ENCODE measurements around the gene PPFIA2. TPM values are rescaled to one million over a fixed set of nuclear protein-coding genes. Genes with fewer than 3 reads are reported as not detected.

PPFIA2 gene
- total RNA-seq, 4 donors from 2014 or later, result 2.0 to 6.6 (median 3.2) TPM; not detected in 1

DNA sequence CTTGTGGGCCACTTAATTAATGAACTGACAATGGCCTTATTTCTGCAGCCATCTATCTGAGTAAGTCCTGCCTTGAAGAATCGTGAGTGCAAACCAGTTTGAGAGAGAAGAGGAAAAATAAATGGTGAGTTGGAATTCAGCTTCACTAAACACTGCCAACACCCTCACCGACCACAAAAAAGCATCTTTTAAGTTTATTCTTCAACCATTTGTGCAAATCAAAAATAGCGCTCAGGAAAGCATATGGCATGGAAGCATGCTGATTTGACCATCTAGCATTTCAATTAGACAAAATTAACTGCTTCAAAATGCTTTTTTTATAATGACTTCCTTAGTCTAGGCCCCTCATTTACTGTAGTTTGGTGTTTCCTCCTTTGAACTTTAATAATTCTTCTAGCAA, 294.0 kb downstream of the PPFIA2 start:
- Histone ChIP-seq H3K27ac (no peak overlapping the region), H3K4me3 (no peak overlapping the region), H3K4me1 (no peaks in the 10 kb centered on the region), H3K9me3 (no peaks in the 10 kb centered on the region), H3K36me3 (no peaks in the 10 kb centered on the region), H3K27me3 (no peaks in the 10 kb centered on the region)
- TF ChIP-seq, protein P1, sequence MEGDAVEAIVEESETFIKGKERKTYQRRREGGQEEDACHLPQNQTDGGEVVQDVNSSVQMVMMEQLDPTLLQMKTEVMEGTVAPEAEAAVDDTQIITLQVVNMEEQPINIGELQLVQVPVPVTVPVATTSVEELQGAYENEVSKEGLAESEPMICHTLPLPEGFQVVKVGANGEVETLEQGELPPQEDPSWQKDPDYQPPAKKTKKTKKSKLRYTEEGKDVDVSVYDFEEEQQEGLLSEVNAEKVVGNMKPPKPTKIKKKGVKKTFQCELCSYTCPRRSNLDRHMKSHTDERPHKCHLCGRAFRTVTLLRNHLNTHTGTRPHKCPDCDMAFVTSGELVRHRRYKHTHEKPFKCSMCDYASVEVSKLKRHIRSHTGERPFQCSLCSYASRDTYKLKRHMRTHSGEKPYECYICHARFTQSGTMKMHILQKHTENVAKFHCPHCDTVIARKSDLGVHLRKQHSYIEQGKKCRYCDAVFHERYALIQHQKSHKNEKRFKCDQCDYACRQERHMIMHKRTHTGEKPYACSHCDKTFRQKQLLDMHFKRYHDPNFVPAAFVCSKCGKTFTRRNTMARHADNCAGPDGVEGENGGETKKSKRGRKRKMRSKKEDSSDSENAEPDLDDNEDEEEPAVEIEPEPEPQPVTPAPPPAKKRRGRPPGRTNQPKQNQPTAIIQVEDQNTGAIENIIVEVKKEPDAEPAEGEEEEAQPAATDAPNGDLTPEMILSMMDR (IDR thresholded peaks at IDR 0.05), result no peak
- no peak for TF ChIP-seq POLR2A (IDR thresholded peaks at IDR 0.05)
- DNase-seq, result no peak

DNA sequence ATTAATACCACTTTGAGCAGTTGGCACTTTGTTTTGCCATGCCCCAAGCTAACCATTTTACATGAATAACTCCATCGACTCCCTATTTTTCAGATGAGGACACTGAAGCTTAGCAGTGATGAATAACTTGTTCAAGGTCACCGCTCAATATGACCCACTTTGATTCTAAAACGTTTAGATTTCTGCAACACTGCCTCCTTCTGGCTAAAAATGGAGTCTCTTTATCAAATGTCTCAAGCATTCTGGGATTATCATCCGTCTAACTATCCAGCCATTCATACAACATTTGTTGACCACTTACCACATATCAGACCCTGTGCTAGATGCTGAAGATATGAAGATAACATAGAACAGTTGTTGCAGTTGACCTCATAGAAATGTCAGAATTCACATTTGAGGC, 298.0 kb downstream of the PPFIA2 start:
- Histone ChIP-seq H3K4me3 (no peak overlapping the region), H3K27me3 (no peaks in the 10 kb centered on the region), H3K36me3 (no peaks in the 10 kb centered on the region), H3K9me3 (no peaks in the 10 kb centered on the region), H3K27ac (no peak overlapping the region), H3K4me1 (no peaks in the 10 kb centered on the region)
- TF ChIP-seq, protein P1 (IDR thresholded peaks at IDR 0.05), result no peak
- no peak for TF ChIP-seq POLR2A (IDR thresholded peaks at IDR 0.05)
- no peak for DNase-seq

DNA sequence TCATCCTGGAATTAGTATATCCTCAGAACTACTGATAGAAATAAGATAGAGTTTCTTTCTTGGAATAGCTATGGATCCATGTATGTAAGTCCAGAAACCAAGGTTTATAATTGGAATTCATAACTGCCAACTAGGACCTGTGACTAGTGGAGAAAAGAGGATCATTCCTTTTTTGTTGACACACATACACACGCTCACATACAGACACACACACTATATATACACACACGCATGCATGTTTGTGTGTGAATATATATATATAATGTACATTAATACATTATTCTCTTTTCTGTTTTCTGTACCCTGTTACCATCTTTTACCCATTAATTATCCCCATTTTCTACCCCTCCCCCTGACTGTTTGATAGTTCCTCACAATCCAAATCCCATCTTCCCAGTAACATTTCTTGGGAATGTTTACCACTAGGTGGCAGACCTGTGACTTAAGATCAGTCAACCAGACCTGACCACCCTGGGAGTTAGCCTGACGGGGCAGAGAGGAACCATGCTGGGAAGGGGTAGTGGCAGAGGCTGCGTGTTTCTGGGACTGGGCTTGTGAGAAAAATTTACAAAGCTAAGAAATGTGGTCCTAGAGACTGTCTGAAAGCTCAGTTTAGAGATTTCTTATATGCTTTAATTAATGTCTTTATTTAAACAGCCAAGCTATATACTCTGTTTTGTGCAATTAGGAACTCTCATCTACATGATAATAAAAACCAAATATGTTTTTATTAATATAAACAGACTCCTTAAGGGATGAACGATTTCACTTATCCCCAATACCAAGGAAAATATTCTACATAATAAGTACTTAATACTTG, 308.0 kb downstream of the PPFIA2 start:
- DNase-seq, result no peak
- TF ChIP-seq, protein P1 (IDR thresholded peaks at IDR 0.05), result peak in 4 of 6 experiments; percentile 28 to 38 (median 30)
- TF ChIP-seq POLR2A (IDR thresholded peaks at IDR 0.05), result no peak
- no peaks in the 10 kb centered on the region for H3K4me1 ChIP-seq

DNA sequence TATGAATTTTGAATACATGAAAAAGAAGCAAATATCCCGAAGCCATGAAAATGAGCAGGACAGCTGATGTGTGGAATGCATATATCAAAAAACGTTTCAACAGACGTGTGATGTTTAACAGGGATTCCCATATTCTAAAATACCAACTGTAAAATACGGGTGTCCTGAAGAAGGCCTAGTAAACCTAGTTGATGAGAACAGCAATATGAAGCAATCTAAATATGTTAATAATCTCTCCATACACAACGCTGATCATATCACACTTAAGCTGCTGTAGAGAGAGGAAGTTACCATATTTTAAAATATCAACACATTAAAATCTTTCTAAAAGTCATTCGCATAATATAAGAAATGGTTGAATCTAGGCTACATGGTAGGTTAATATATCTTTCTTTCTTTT, 317.5 kb downstream of the PPFIA2 start:
- Histone ChIP-seq H3K36me3 (no peaks in the 10 kb centered on the region), H3K27ac (no peak overlapping the region), H3K4me3 (no peak overlapping the region), H3K27me3 (no peaks in the 10 kb centered on the region), H3K9me3 (no peaks in the 10 kb centered on the region), H3K4me1 (no peaks in the 10 kb centered on the region)
- no peak for DNase-seq
- TF ChIP-seq, protein P1 (IDR thresholded peaks at IDR 0.05), result no peak
- TF ChIP-seq POLR2A (IDR thresholded peaks at IDR 0.05), result no peak

More for the DNA sequence above, 308.0 kb downstream of the PPFIA2 start:
- Histone ChIP-seq H3K27me3 (no peaks in the 10 kb centered on the region), H3K36me3 (no peaks in the 10 kb centered on the region), H3K4me3 (no peak overlapping the region), H3K27ac (no peak overlapping the region), H3K9me3 (no peaks in the 10 kb centered on the region)

DNA sequence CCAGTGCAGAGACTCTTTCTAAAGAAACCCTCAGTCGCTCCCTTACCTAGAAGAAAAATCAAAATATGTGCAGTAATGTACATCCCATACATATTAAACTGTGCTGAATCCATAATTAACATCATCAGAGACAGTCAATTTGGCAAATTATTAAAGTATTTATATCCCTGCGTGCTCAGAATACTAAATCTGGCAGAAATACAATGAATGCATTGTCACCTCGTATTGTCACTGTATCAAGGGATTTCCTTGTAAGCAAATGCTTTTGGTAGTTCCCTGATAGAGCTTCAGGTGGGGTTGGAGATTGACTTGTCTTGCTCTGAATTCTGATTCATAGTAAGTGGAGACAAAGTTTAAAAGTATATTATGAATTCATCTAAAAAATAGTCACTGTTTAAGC, 319.1 kb downstream of the PPFIA2 start:
- Histone ChIP-seq H3K4me3 (no peak overlapping the region), H3K4me1 (no peaks in the 10 kb centered on the region), H3K27me3 (no peaks in the 10 kb centered on the region), H3K27ac (no peak overlapping the region), H3K9me3 (no peaks in the 10 kb centered on the region), H3K36me3 (no peaks in the 10 kb centered on the region)
- no peak for DNase-seq
- TF ChIP-seq, protein P1 (IDR thresholded peaks at IDR 0.05), result no peak
- TF ChIP-seq POLR2A (IDR thresholded peaks at IDR 0.05), result no peak

All from Peyer's patch (tissue), 4 donors.